ENCODE measurements around the gene SNX30.

- TF ChIP-seq CTCF (IDR thresholded peaks at IDR 0.05; ENCODE audit: poor library complexity) (no peak), EZH2 (IDR thresholded peaks at IDR 0.05; ENCODE audit: borderline replicate concordance) (no peak), EZH2phosphoT487 (IDR thresholded peaks at IDR 0.05; ENCODE audit: low read depth, severe bottlenecking, unreplicated experiment) (no peak)
Observed at GRCh38 chr9:112900901-112901300, 150.3 kb downstream of the SNX30 start.

Data from hepatocyte (in vitro differentiated cells).